ENCODE results near the gene SRCIN1. TPM values are rescaled to one million over a fixed set of nuclear protein-coding genes. Genes with fewer than 3 reads are reported as not detected.

SRCIN1 gene
- total RNA-seq, 1 experiment from 2014 or later, result 6.9 TPM

DNA sequence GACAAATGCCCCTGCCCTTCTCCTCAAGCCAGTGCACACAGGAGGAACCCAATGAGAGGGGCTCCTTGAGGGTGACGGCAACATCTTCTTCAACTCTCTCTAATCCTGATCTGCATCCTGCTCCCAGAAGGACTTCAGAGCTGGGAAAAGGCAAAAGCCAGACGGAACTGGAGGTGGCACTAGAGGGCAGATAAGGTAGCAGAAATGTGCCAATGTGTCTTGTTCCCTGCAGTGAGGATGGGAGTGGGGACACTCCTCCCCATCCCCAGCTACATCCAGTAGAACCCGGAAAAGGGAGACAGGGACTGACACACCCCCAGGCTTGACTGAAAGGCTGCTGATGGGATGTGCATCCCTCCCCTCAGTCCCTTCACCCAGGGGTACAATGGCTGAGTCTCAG lies 28.5 kb downstream of the SRCIN1 start:
- Histone ChIP-seq H2BK5ac (ENCODE audit: insufficient read length, low read length) (no peak overlapping the region), H3K27me3 (ENCODE audit: insufficient read depth, low read length) (peaks cover 66% of the 10 kb centered on the region), H3T11ph (ENCODE audit: low read length) (no peak overlapping the region), H3K23me2 (ENCODE audit: insufficient read length, low read depth, low read length, poor library complexity, severe bottlenecking) (peaks cover 7% of the 10 kb centered on the region), H3K4ac (ENCODE audit: low read depth, low read length) (no peak overlapping the region), H2AFZ (ENCODE audit: low read length) (no peak overlapping the region), H4K5ac (ENCODE audit: insufficient read length, low read depth, low read length) (no peak overlapping the region), H2BK120ac (ENCODE audit: low read depth, low read length, poor library complexity, severe bottlenecking) (no peak overlapping the region), H2BK15ac (ENCODE audit: low read depth, low read length) (no peak overlapping the region), H3K56ac (ENCODE audit: insufficient read length, low read depth, low read length) (no peak overlapping the region), H3K79me1 (ENCODE audit: insufficient read depth, low read depth, low read length, poor library complexity, severe bottlenecking) (no peaks in the 10 kb centered on the region), H3K18ac (ENCODE audit: insufficient read length, low read depth, low read length) (no peak overlapping the region), H2AK5ac (ENCODE audit: insufficient read length, low read length) (no peak overlapping the region), H3K4me2 (ENCODE audit: insufficient read depth, insufficient read length, low read length) (no peak overlapping the region), H3K27ac (ENCODE audit: insufficient read length, low read depth, low read length) (no peak overlapping the region), H3K4me1 (ENCODE audit: insufficient read depth, low read length) (no peaks in the 10 kb centered on the region), H3K9ac (ENCODE audit: extremely low read depth, insufficient read length, low read length) (no peak overlapping the region), H2BK20ac (ENCODE audit: low read depth, low read length, poor library complexity, severe bottlenecking) (no peak overlapping the region), H3K9me3 (ENCODE audit: control insufficient read depth, low read depth, low read length) (no peaks in the 10 kb centered on the region), H3K14ac (ENCODE audit: insufficient read depth, low read length) (no peak overlapping the region), H4K8ac (replicated peaks; ENCODE audit: insufficient read length, low read depth, low read length) (no peak overlapping the region), H3K23ac (ENCODE audit: insufficient read length, low read depth, low read length) (no peak overlapping the region), H4K20me1 (ENCODE audit: control insufficient read depth, insufficient read depth, insufficient read length) (no peaks in the 10 kb centered on the region), H4K91ac (ENCODE audit: insufficient read length, low read depth, low read length) (no peak overlapping the region), H2BK12ac (ENCODE audit: insufficient read length, low read depth, low read length) (no peak overlapping the region), H3K79me2 (ENCODE audit: insufficient read depth, low read length) (no peaks in the 10 kb centered on the region)
- H3K4me3 Mint-ChIP-seq, result peak overlapping the region in 1 of 2 experiments; percentile 6; a peak in 1 of 5 replicates
- no peaks in the 10 kb centered on the region for H3K36me3 Mint-ChIP-seq (ENCODE audit: insufficient read depth in 1 of 3, low read depth in 3 of 3)
- WGBS (ENCODE audit: extremely low coverage, insufficient read length, low lambda C conversion rate), result no CpG with 5 or more reads among the region's 3 CpGs
- H3K27me3 Mint-ChIP-seq (ENCODE audit: low read depth), result peaks cover 91% of the 10 kb centered on the region
- H3K4me1 Mint-ChIP-seq, result peaks cover 34 to 51% of the 10 kb centered on the region in 2 experiments
- TF ChIP-seq CTCF (conservative IDR thresholded peaks at IDR 0.05), result 0 out of 3 replicates have a peak, but pooled peaks have one; percentile 14
- DNase-seq, result no peak
- H3K9me3 Mint-ChIP-seq, result no peaks in the 10 kb centered on the region
- no peak overlapping the region for H3K27ac Mint-ChIP-seq

All from H9 (cell line).